Fibroblast of lung (primary cell): ENCODE measurements around the gene SPACDR. TPM values are rescaled to one million over a fixed set of nuclear protein-coding genes. Genes with fewer than 3 reads are reported as not detected.

ENCODE experiments used
- DNase-seq, 2 donors: peaks; one replicate each; pipeline versions ENCODE4 v3.0.0 to v3.0.0-alpha.2; 2010; ENCODE audit warnings: low read depth in 2 of 2
- H2AFZ ChIP-seq: 2 replicates; pipeline ENCODE4 v1.5.1; 2012; ENCODE audit warnings: low read length, control low read depth, inconsistent platforms
- H3K27ac ChIP-seq: 2 replicates; pipeline ENCODE4 v1.5.1; 2011; ENCODE audit warnings: low read length, control low read depth; ENCODE audit not compliant: insufficient read depth
- H3K27me3 ChIP-seq: 2 replicates; pipeline ENCODE4 v1.5.1; 2011; ENCODE audit warnings: mild to moderate bottlenecking, low read length; ENCODE audit not compliant: control insufficient read depth, insufficient read depth
- H3K36me3 ChIP-seq: 2 replicates; pipeline ENCODE4 v1.5.1; 2011; ENCODE audit warnings: low read length; ENCODE audit not compliant: control insufficient read depth, insufficient read depth
- H3K4me1 ChIP-seq: 2 replicates; pipeline ENCODE4 v1.5.1; 2011; ENCODE audit warnings: low read length; ENCODE audit not compliant: control insufficient read depth, insufficient read depth; ENCODE audit errors: extremely low read depth
- H3K4me2 ChIP-seq: 2 replicates; pipeline ENCODE4 v1.5.1; 2011; ENCODE audit warnings: low read length, control low read depth; ENCODE audit not compliant: insufficient read depth; ENCODE audit errors: extremely low read depth
- H3K4me3 ChIP-seq, 4 experiments: fragments of 200-600 bp in 1 of 4; sonication (generic) in 1 of 4; replicated peaks in 1 of 4; 2 replicates each; pipeline ENCODE4 v1.5.1; 2011 to 2016; ENCODE audit warnings: low read length in 4 of 4, low read depth in 3 of 4, mild to moderate bottlenecking in 3 of 4, control low read depth in 2 of 4, inconsistent platforms in 1 of 4, mixed read lengths in 1 of 4; ENCODE audit not compliant: insufficient read depth in 1 of 4; ENCODE audit errors: control extremely low read depth in 1 of 4
- H3K79me2 ChIP-seq: 2 replicates; pipeline ENCODE4 v1.5.1; 2012; ENCODE audit warnings: mild to moderate bottlenecking, low read length, inconsistent platforms; ENCODE audit not compliant: control insufficient read depth, insufficient read depth
- H3K9ac ChIP-seq: 2 replicates; pipeline ENCODE4 v1.5.1; 2011; ENCODE audit warnings: mild to moderate bottlenecking, low read length, control low read depth; ENCODE audit not compliant: insufficient read depth
- H3K9me3 ChIP-seq: 2 replicates; pipeline ENCODE4 v1.5.1; 2012; ENCODE audit warnings: low read depth, low read length; ENCODE audit not compliant: control insufficient read depth, insufficient read depth
- H4K20me1 ChIP-seq: 2 replicates; pipeline ENCODE4 v1.5.1; 2011; ENCODE audit warnings: low read length; ENCODE audit not compliant: control insufficient read depth, insufficient read depth; ENCODE audit errors: extremely low read depth
- CTCF ChIP-seq, 2 donors: IDR thresholded peaks in 1 of 2; conservative IDR thresholded peaks in 1 of 2; 1 replicate in 1 of 2; 2 replicates in 1 of 2; pipeline ENCODE4 v1.5.1; 2011 to 2012; ENCODE audit warnings: low read length in 2 of 2, control low read depth in 1 of 2, inconsistent platforms in 1 of 2, low read depth in 1 of 2, mild to moderate bottlenecking in 1 of 2
- EZH2 ChIP-seq: IDR thresholded peaks from 2 replicates; pipeline ENCODE4 v1.5.1; 2012; ENCODE audit warnings: low read length, control low read depth, mild to moderate bottlenecking; ENCODE audit errors: missing control alignments
- polyA plus RNA-seq, 2 donors: library from polyadenylated mRNA; depleted of rRNA in 1 of 2; stranded (reverse) in 1 of 2; unstranded in 1 of 2; fragments of >200 nt; gene quantifications; 2 replicates each; pipeline ENCODE4 v1.2.1, GENCODE V29; 2011 to 2012; ENCODE audit warnings: missing spikeins in 1 of 2
- total RNA-seq: library from RNA; depleted of rRNA; stranded (reverse); fragments of >200 nt; gene quantifications from 2 replicates; pipeline ENCODE4 v1.2.1, GENCODE V29; 2014

The SPACDR gene
- total and polyA plus RNA-seq, 2 donors (not counting 1 experiment from before 2014, with no cell fraction given), result 0.25 to 0.50 TPM

- peaks cover 4% of the 10 kb centered on the region for H3K4me1 ChIP-seq
- H3K79me2 ChIP-seq, result peaks cover 12% of the 10 kb centered on the region
- H3K36me3 ChIP-seq, result peaks cover 3% of the 10 kb centered on the region
- H2AFZ ChIP-seq, result no peak overlapping the region
- no peaks in the 10 kb centered on the region for H4K20me1 ChIP-seq
- H3K9ac ChIP-seq, result no peak overlapping the region
- DNase-seq, result no peak
- no peak overlapping the region for H3K4me3 ChIP-seq
- H3K27ac ChIP-seq, result no peak overlapping the region
- H3K9me3 ChIP-seq, result no peaks in the 10 kb centered on the region
- H3K4me2 ChIP-seq, result no peak overlapping the region
- TF ChIP-seq EZH2 (no peak), CTCF (conservative IDR thresholded peaks at IDR 0.05 in 1 of 2, IDR thresholded peaks at IDR 0.05 in 1 of 2; ENCODE audit: low read depth in 1 of 2, low read length in 2 of 2) (no peak)
- H3K27me3 ChIP-seq, result no peaks in the 10 kb centered on the region
Measured at GRCh38 chr7:100426516-100426915, 37.5 kb downstream of the SPACDR start.

GRCh38 chr7:100425347-100425746, 38.7 kb downstream of the SPACDR start:
- no peaks in the 10 kb centered on the region for H4K20me1 ChIP-seq
- H3K9me3 ChIP-seq, result no peaks in the 10 kb centered on the region
- H3K79me2 ChIP-seq, result peaks cover under 1% of the 10 kb centered on the region
- H3K4me2 ChIP-seq, result no peak overlapping the region
- H3K27ac ChIP-seq, result no peak overlapping the region
- no peaks in the 10 kb centered on the region for H3K4me1 ChIP-seq
- TF ChIP-seq CTCF (conservative IDR thresholded peaks at IDR 0.05 in 1 of 2, IDR thresholded peaks at IDR 0.05 in 1 of 2; ENCODE audit: low read depth in 1 of 2, low read length in 2 of 2) (no peak), EZH2 (no peak)
- no peak overlapping the region for H3K4me3 ChIP-seq
- no peak overlapping the region for H3K9ac ChIP-seq
- no peak for DNase-seq
- no peaks in the 10 kb centered on the region for H3K36me3 ChIP-seq
- H2AFZ ChIP-seq, result no peak overlapping the region
- no peaks in the 10 kb centered on the region for H3K27me3 ChIP-seq

GRCh38 chr7:100423315-100423714, 40.7 kb downstream of the SPACDR start:
- Histone ChIP-seq H3K27ac (no peak overlapping the region), H3K9me3 (no peaks in the 10 kb centered on the region), H3K4me3 (no peak overlapping the region), H2AFZ (no peak overlapping the region), H3K4me1 (no peaks in the 10 kb centered on the region), H3K4me2 (no peak overlapping the region), H4K20me1 (no peaks in the 10 kb centered on the region), H3K27me3 (no peaks in the 10 kb centered on the region), H3K79me2 (no peaks in the 10 kb centered on the region), H3K36me3 (no peaks in the 10 kb centered on the region), H3K9ac (no peak overlapping the region)
- DNase-seq, result no peak
- no peak for TF ChIP-seq CTCF (conservative IDR thresholded peaks at IDR 0.05 in 1 of 2, IDR thresholded peaks at IDR 0.05 in 1 of 2; ENCODE audit: low read depth in 1 of 2, low read length in 2 of 2)
- no peak for TF ChIP-seq EZH2
